Measurements from ENCODE around the gene PLCB1.

PLCB1 gene

GRCh38 chr20:8271727-8272126 lies 139.7 kb downstream of the PLCB1 start:
- peaks cover 53% of the 10 kb centered on the region for H3K79me2 ChIP-seq (ENCODE audit: insufficient read depth, low read length)
- no peak for TF ChIP-seq EZH2phosphoT487 (IDR thresholded peaks at IDR 0.05; ENCODE audit: borderline replicate concordance)
- no peak for TF ChIP-seq CTCF (conservative IDR thresholded peaks at IDR 0.05; ENCODE audit: low read length)
- H3K9me2 ChIP-seq (replicated peaks; ENCODE audit: low read depth, low read length) = no peaks in the 10 kb centered on the region
- peaks cover 6% of the 10 kb centered on the region; the same call in 1 of the 2 replicates for H3F3A ChIP-seq (ENCODE audit: low read depth)
- H2AFZ ChIP-seq (ENCODE audit: low read length) = no peak overlapping the region
- no peaks in the 10 kb centered on the region for H3K36me3 ChIP-seq (ENCODE audit: insufficient read depth, low read length)
- no peak overlapping the region for H3K9ac ChIP-seq (ENCODE audit: low read depth, low read length, poor library complexity, severe bottlenecking)
- no peaks in the 10 kb centered on the region for H4K20me1 ChIP-seq (ENCODE audit: insufficient read depth, low read length, poor library complexity, severe bottlenecking)
- peaks cover 55% of the 10 kb centered on the region for H3K4me1 ChIP-seq (ENCODE audit: insufficient read depth, low read length, poor library complexity, severe bottlenecking)
- no peaks in the 10 kb centered on the region for H3K27me3 ChIP-seq (ENCODE audit: insufficient read depth, low read length, poor library complexity, severe bottlenecking)
- H3K9me3 ChIP-seq (ENCODE audit: insufficient read depth, low read depth, low read length) = no peaks in the 10 kb centered on the region
- H3K4me3 ChIP-seq (ENCODE audit: low read length, poor library complexity, severe bottlenecking) = no peak overlapping the region
- no peak overlapping the region for H3K4me2 ChIP-seq (ENCODE audit: low read depth, low read length, poor library complexity, severe bottlenecking)

GRCh38 chr20:8272766-8273165 lies 140.7 kb downstream of the PLCB1 start:
- H3K36me3 ChIP-seq (ENCODE audit: insufficient read depth, low read length) = no peaks in the 10 kb centered on the region
- H3K4me3 ChIP-seq (ENCODE audit: low read length, poor library complexity, severe bottlenecking) = peak overlapping the region; percentile 32
- no peak overlapping the region for H3K9ac ChIP-seq (ENCODE audit: low read depth, low read length, poor library complexity, severe bottlenecking)
- H3K79me2 ChIP-seq (ENCODE audit: insufficient read depth, low read length) = peaks cover 50% of the 10 kb centered on the region
- no peaks in the 10 kb centered on the region for H3K27me3 ChIP-seq (ENCODE audit: insufficient read depth, low read length, poor library complexity, severe bottlenecking)
- TF ChIP-seq CTCF (conservative IDR thresholded peaks at IDR 0.05; ENCODE audit: low read length) (no peak), EZH2phosphoT487 (IDR thresholded peaks at IDR 0.05; ENCODE audit: borderline replicate concordance) (no peak)
- no peaks in the 10 kb centered on the region for H4K20me1 ChIP-seq (ENCODE audit: insufficient read depth, low read length, poor library complexity, severe bottlenecking)
- H3K4me1 ChIP-seq (ENCODE audit: insufficient read depth, low read length, poor library complexity, severe bottlenecking) = peaks cover 55% of the 10 kb centered on the region
- H3K9me3 ChIP-seq (ENCODE audit: insufficient read depth, low read depth, low read length) = no peaks in the 10 kb centered on the region
- no peak overlapping the region for H2AFZ ChIP-seq (ENCODE audit: low read length)
- peaks cover 6% of the 10 kb centered on the region; the same call in 1 of the 2 replicates for H3F3A ChIP-seq (ENCODE audit: low read depth)
- no peaks in the 10 kb centered on the region for H3K9me2 ChIP-seq (replicated peaks; ENCODE audit: low read depth, low read length)
- H3K4me2 ChIP-seq (ENCODE audit: low read depth, low read length, poor library complexity, severe bottlenecking) = peak overlapping the region; percentile 57

- H3K9ac ChIP-seq (ENCODE audit: low read depth, low read length, poor library complexity, severe bottlenecking) = no peak overlapping the region
- no peaks in the 10 kb centered on the region for H3F3A ChIP-seq (ENCODE audit: low read depth)
- no peak overlapping the region for H2AFZ ChIP-seq (ENCODE audit: low read length)
- no peak overlapping the region for H3K4me2 ChIP-seq (ENCODE audit: low read depth, low read length, poor library complexity, severe bottlenecking)
- H3K27me3 ChIP-seq (ENCODE audit: insufficient read depth, low read length, poor library complexity, severe bottlenecking) = no peaks in the 10 kb centered on the region
- no peaks in the 10 kb centered on the region for H3K9me2 ChIP-seq (replicated peaks; ENCODE audit: low read depth, low read length)
- TF ChIP-seq CTCF (conservative IDR thresholded peaks at IDR 0.05; ENCODE audit: low read length) (no peak), EZH2phosphoT487 (IDR thresholded peaks at IDR 0.05; ENCODE audit: borderline replicate concordance) (no peak)
- no peaks in the 10 kb centered on the region for H3K36me3 ChIP-seq (ENCODE audit: insufficient read depth, low read length)
- H3K9me3 ChIP-seq (ENCODE audit: insufficient read depth, low read depth, low read length) = no peaks in the 10 kb centered on the region
- H3K4me1 ChIP-seq (ENCODE audit: insufficient read depth, low read length, poor library complexity, severe bottlenecking) = peaks cover 13% of the 10 kb centered on the region
- H3K4me3 ChIP-seq (ENCODE audit: low read length, poor library complexity, severe bottlenecking) = no peak overlapping the region
- no peaks in the 10 kb centered on the region for H4K20me1 ChIP-seq (ENCODE audit: insufficient read depth, low read length, poor library complexity, severe bottlenecking)
- H3K79me2 ChIP-seq (ENCODE audit: insufficient read depth, low read length) = peaks cover 11% of the 10 kb centered on the region; the same call in 1 of the 2 replicates
Measured at GRCh38 chr20:8284902-8285301, 152.8 kb downstream of the PLCB1 start.
